HG02571 (cell line): Measurements from ENCODE around the gene C11orf58.

Experiments used
- ATAC-seq: cut with Tn5 transposase; IDR thresholded peaks from one replicate; pipeline ENCODE4 v1.9.1; 2021; ENCODE audit warnings: mild to moderate bottlenecking, moderate library complexity; ENCODE audit not compliant: unreplicated experiment

The C11orf58 gene

GRCh38 chr11:16784666-16785065 lies 46.2 kb downstream of the C11orf58 start:
- no peak for ATAC-seq

GRCh38 chr11:16785520-16786128 lies 47.2 kb downstream of the C11orf58 start:
- peak; percentile 74 for ATAC-seq

DNA sequence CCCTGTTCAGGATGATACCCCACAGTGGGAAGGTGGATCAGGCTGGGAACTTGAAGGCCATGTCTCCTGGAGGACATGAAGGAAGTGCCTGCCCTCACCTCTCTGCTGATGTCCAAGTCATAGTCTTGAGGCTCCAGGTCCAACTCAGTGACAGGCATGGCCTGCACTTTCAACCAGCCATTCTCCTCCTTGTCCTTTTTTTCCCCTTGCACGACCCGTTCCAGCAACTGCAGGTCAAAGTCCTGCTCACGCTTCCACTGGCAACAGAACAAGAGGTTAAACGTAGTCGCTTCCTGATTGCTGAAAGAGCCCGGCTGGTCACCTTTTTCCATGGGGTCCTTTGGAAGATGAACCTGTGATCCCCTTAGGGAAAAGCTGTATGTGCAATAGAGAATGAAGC lies 47.7 kb downstream of the C11orf58 start:
- no peak for ATAC-seq

DNA sequence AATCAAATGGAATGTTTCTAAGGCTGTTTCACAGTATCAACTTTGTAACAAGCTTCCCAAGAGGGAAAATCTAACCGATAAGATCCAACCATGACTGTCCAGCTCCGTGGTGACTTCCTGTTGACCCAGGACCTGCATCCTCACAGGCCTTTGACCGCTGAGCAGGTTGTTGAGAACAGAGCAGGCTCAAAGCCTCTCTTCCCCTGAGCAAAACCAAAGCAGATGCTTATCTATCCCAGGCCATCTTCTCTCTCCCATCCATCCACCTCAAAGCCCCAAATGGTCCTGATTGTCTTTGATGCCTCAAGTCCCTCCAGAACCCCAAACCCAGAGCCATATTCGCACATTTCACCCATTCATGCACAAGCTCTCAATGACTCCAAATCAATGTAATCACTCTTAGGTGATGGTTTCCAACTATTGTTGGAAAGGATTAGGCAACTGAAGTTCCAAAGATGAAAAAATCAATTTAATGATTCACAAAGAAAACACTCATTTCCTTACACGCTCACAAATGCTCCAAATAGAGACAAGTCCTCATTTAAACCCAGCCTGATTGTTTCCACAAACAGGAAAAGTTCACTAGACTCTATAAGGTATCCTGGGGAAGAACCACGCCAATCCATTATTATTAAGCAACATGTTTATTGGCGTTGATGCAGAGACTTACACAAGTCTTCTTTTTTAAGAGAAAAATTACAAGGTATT lies 48.7 kb downstream of the C11orf58 start:
- ATAC-seq, result no peak

DNA sequence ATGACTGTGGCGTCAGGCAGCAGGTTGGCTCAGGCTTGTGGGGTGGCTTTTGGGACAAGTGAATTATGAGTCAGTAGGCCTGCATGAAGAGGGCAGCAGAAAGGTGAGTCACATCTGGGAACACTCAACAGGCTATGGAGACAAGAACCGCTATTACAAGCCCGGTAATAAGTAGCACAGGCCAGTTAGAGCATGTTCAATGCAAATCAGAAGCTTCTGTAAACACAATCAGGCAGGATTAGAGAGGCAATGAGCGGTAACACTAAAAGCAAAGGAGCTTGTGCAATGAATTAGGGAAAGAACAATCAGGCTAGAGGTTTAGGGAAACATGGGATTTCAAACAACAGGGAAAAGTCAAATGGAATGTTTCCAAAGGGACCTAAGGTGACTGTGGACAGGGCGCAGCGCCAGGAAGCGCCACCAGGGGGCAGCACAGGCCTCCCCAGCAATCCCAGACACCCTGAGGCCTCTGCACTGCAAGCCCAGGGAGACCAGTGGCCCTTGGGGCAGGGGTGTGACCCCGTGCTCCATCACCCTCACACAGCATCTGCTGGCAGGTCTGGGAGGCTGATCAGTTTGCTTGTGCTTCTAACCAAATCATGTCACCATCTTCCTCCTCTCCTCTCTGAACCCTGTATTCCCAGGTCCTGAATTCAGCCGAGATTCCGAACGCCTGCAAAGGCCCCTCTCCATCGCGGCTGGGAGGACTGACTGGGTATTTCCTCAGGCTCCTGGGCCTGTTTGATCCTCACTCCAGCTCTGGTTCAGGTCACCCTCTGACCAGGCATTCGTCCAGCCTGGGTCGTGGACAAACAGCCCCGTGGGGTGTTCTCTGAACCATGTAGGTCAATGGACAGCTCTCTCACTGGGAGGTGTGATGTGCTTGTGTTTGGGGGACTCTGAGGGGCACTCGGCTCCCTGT lies 50.0 kb downstream of the C11orf58 start:
- ATAC-seq, result peak; percentile 64

- ATAC-seq, result no peak
These were observed 50.6 kb downstream of the C11orf58 start for GRCh38 chr11:16789063-16789420.

DNA sequence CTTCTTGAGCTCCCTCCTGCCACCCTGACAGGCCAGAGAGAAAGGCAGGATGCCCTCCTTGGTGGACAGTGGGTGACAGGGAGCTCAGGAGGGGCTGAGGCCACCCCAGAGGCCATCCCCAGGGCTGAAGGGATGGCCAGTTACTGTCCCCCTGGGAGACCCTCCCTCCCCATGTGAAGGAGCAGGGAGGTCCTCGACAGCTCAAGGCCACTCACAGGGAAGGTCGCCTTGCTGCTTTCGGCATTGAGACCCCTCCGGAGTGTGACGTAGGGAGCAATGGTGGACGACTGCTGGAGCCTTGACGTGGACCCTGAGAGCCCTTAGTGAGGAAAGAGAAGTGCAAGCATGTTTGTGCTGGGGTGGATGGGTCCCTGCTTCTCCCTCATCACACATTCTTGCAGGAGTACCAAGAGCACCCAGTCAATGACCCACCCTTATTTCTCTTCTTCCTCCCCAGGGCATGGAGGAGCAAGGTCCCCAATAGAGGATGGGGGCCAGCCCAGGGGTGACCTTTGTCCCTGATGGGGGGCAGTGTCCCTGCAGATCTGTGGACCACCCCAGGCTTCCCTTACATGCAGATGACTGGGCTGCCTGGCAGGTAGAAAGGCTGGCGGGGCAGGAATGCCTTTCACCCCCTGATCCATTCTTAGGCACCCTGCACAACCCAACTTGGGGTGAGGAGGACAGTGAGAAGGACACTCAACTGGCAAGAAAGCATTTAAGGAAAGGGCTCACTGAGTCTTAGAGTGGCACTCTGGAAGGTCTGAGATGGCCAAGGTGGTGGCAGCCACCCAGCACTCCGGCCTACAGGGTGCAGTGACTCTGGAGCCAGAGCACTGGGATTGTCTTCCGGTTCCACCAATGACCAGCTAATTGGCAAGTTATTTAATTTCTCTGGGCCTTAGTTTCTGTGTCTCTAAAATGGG lies 51.4 kb downstream of the C11orf58 start:
- ATAC-seq, result no peak

DNA sequence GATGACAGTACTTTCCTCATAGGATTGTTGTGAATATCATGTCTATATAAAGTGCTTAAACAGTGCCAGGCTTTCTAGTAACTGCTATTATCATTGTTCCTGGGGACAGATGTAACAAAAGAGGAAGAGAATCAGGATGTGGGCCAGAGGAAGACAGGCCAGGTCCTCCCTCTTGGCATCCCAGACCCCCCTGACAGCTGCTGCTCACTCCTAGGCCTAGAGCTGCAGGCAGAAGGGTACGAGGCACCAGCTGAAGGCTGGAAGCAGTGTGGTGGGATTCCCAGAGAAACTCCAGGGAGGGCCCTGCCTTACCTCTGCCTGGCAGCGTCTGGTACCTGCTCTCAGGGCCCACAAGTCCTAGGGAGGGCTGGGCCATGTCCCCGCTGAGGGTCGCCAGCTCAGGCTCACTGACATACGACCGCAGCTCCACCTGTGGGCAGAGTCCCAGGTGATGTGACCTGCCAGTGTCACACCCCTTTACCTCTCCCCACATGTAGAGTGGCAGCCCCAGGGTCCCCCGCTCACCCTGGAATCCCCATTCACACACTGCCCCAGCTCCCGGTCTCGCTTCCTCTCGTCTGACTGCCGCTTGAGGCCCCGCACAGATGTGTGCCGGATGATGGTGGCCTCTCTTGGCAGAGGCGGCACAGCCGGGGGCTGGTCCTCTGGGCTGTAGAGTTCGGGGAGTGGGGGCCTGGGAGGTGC lies 52.2 kb downstream of the C11orf58 start:
- no peak for ATAC-seq

- no peak for ATAC-seq
These were observed 52.9 kb downstream of the C11orf58 start for GRCh38 chr11:16791191-16791961.

GRCh38 chr11:16792426-16792825 lies 54.0 kb downstream of the C11orf58 start:
- no peak for ATAC-seq

DNA sequence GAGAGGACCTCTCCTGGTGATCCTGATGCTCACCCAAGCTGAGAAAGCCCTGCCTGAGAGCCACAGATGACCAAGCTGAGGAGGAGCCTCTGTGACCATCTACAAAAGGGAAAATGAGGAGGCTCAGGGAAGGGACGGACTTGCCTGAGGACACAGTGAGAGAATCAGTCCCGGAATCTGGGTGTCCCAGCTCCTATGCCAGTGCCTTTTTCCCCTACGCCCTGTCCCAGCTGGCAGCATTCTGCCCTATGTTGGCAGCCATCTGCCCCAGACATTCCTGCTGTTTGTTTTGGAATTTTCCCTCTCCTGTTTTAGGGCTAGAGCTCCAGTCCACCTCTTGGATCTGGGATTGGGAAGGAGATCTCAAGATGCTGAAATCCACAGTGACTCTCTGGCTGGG lies 54.6 kb downstream of the C11orf58 start:
- no peak for ATAC-seq

GRCh38 chr11:16793511-16793910 lies 55.1 kb downstream of the C11orf58 start:
- no peak for ATAC-seq

DNA sequence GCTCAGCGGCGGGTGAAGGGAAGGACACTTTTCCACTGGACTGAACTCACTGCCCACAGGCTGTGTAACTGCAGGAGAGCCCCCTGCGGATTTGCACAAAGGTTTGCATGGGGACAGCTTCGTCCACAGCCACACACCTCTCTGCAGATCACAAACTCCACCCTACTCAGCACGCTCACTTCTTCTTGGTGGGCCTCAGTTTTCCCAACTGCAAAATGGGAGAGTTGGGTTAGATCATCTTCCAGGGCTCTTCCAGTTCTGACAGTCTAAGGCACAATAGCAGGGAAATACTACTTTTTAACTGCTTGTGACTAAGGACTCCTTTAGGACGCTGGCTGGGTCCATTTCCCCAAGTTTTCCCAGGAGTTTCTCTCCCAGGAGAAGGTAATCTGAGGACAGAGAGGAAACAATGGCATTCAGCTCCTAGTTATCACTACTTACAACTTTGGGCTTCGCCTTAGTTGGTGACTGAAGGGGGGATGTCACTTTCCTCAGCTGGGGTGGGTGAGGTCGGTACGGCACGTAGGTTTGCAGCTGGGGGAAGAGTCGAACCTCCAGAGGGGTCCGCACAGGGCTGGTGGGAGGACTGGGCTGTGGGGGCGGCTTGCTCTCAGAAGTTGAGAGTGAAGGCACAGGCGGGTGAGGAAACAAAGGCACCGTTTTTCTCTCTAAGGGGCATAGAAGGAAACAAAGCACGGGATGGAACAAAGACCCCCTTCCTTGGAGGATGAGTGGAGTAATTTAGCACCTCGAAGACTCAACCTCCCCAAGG lies 55.8 kb downstream of the C11orf58 start:
- ATAC-seq, result no peak

DNA sequence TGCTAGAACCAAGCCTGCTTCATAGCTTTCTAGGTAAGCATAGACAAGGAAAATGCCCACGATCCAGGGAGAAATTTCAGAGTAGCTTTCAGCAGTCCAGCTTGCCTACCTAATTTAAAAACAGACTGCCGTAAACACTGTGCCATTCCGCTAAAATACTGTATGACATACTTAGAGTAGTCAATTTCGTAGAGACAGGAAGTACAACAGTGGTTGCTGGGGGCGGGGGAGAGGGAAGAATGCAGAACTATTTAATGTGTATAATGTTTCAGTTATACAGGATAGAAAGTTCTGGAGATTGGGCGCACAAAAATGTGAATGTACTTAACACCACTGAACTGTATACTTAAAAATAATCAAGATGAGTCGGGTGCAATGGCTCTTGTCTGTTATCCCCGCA lies 56.7 kb downstream of the C11orf58 start:
- no peak for ATAC-seq

DNA sequence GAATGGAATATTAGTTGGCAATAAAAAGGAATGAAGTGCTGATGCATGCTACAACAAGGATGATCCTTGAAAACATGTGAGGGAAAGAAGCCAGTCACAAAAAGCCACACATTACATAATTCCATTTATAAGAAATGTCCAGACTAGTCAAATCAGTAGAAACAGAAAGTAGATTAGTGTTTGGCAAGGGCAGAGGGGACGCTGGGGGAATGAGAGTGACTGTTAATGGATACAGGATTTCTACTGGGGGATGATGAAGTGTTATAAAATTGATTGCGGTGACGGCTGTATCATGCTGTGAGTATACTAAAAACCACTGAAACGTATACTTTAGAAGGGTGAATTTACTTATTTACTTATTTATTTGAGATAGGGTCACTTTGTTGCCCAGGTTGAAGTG lies 57.9 kb downstream of the C11orf58 start:
- ATAC-seq, result no peak

- ATAC-seq, result no peak
These were observed 59.3 kb downstream of the C11orf58 start for GRCh38 chr11:16797776-16798175.

DNA sequence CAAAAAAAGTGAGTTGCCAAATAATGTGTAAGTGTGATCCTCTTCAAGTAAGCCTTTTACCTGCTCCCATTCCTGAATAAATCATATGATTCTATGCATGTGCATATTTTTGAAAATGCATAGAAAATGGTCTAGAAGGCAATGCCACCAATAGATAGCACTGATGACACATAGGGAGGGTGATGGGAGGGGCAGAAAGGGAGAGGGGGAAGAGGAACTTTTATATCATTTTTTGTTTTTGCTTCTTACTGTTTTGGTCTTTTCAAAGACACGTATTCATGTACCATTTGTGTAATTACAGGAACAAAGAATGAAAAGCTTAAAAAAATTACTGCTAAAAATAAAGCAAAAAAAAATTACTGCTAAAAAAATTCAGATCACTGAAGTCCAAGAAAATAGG lies 60.8 kb downstream of the C11orf58 start:
- ATAC-seq, result no peak

DNA sequence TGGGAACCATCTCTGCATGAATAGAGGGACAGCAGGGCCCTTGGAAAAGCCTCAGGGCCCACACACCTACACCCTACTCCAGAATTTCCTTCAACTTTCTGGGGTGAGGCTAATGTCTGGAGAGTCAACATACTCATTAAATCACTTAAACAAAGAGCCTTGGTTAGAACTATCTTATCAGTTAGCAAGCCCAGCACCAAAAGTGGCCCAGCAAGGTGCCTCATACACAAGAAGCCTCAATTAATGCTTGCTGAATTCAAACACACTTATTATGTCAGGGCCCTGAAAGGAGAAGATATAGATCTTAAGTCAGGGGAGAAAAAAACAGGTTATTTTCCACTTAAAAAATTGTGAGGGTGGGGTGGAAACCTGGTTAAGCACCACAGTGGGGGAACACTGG lies 61.4 kb downstream of the C11orf58 start:
- ATAC-seq, result no peak

DNA sequence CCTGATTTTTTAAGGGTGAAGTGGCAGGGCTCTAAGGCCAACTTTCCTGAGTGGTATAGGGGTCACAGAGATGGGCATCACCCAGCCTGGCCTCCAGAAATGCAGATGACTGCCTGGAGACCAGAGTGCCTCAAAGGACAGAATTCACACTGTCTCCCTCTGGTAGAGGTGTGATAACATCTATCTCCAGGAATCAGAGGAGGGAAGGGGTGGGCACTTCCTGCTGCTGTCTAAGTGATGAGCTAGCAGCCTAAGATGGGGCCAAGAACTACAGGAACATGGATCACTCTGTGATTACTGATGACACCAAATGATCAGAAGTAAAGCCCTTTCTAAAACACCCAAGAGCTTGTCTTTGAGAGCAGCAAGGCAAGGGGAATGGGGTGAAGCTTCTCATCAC lies 61.9 kb downstream of the C11orf58 start:
- ATAC-seq, result no peak
